HepG2 (cell line): Measurements from ENCODE around the gene ETF1. TPM values are rescaled to one million over a fixed set of nuclear protein-coding genes. Genes with fewer than 3 reads are reported as not detected.

Experiments used
- ATAC-seq: fragments of 200-7000 bp; cut with Tn5 transposase; 3 replicates; pipeline ENCODE4 v1.9.1; 2020; ENCODE audit warnings: mild to moderate bottlenecking, moderate library complexity
- BruUV-seq: library from RNA; stranded (reverse); fragments of 400-500 nt; replicated peaks from 2 replicates; lab custom pipeline; 2021; lab: Mats Ljungman, UMichigan
- CTCF ChIA-PET: fragments of 300-600 bp; formaldehyde crosslinking; extraction: SDS; loops from one replicate; lab custom pipeline; 2021; ENCODE audit warnings: low total read pairs, inconsistent platforms, low intra/inter-chr PET ratio; lab: Yijun Ruan, JAX
- POLR2A ChIA-PET: fragments of 350-600 bp; sonication (Branson Sonifier 250); formaldehyde crosslinking; loops from one replicate; lab custom pipeline; 2020; ENCODE audit warnings: antibody characterized with exemption, inconsistent platforms; lab: Yijun Ruan, JAX
- DNase-seq: peaks from one replicate; pipeline ENCODE4 v3.0.0-alpha.2; 2015; ENCODE audit warnings: low spot score
- FAIRE-seq: peaks from 3 replicates; lab custom pipeline; 2011; peaks lifted over from hg19 to GRCh38; lab: Jason Lieb, UNC
- H2AFZ ChIP-seq: one replicate; pipeline ENCODE4 v1.6.1; 2011; ENCODE audit warnings: low read length, inconsistent platforms
- H3K27ac ChIP-seq: fragments of 300-600 bp; 3 replicates; pipeline ENCODE4 v1.8.0; 2011; ENCODE audit warnings: mixed run types, mild to moderate bottlenecking, mixed read lengths, low read length, inconsistent platforms; ENCODE audit not compliant: insufficient read depth; ENCODE audit errors: extremely low read length
- H3K27me3 ChIP-seq, 2 experiments: fragments of 200-600 bp in 1 of 2; 2 replicates in 1 of 2; 3 replicates in 1 of 2; pipeline versions ENCODE4 v1.6.0 to v1.8.0; 2011; ENCODE audit warnings: low read length in 2 of 2, mild to moderate bottlenecking in 2 of 2, moderate library complexity in 2 of 2, inconsistent platforms in 1 of 2; ENCODE audit not compliant: insufficient read depth in 2 of 2, control insufficient read depth in 1 of 2
- H3K36me3 ChIP-seq, 2 experiments: fragments of 200-600 bp in 1 of 2; replicated peaks in 1 of 2; 2 replicates in 1 of 2; 3 replicates in 1 of 2; pipeline versions ENCODE4 v1.5.1 to v1.8.0; 2011; ENCODE audit warnings: low read length in 2 of 2, inconsistent platforms in 1 of 2; ENCODE audit not compliant: insufficient read depth in 2 of 2, control insufficient read depth in 1 of 2
- H3K4me1 ChIP-seq: 2 replicates; pipeline ENCODE4 v1.5.1; 2012; ENCODE audit warnings: low read length, inconsistent platforms; ENCODE audit not compliant: insufficient read depth
- H3K4me2 ChIP-seq: 2 replicates; pipeline ENCODE4 v1.6.0; 2011; ENCODE audit warnings: low read depth, low read length, inconsistent platforms
- H3K4me3 ChIP-seq, 3 experiments: fragments of 200-600 bp in 1 of 3; sonication (generic), shearing (Covaris generic) in 1 of 3; replicated peaks in 1 of 3; 2 replicates each; pipeline ENCODE4 v1.5.1; 2011 to 2016; ENCODE audit warnings: low read length in 3 of 3, inconsistent platforms in 2 of 3, low read depth in 2 of 3, mild to moderate bottlenecking in 2 of 3, control low read depth in 1 of 3, mixed read lengths in 1 of 3; ENCODE audit not compliant: insufficient read depth in 1 of 3
- H3K79me2 ChIP-seq: one replicate; pipeline ENCODE4 v1.6.1; 2011; ENCODE audit warnings: low read length, inconsistent platforms; ENCODE audit not compliant: insufficient read depth
- H3K9ac ChIP-seq: 2 replicates; pipeline ENCODE4 v1.6.0; 2011; ENCODE audit warnings: mild to moderate bottlenecking, low read depth, low read length, inconsistent platforms; ENCODE audit not compliant: insufficient read depth
- H3K9me3 ChIP-seq: 2 replicates; pipeline ENCODE4 v1.5.1; 2012; ENCODE audit warnings: mild to moderate bottlenecking, low read length
- H4K20me1 ChIP-seq: 2 replicates; pipeline ENCODE4 v1.6.0; 2011; ENCODE audit warnings: inconsistent platforms, mild to moderate bottlenecking, low read length, moderate library complexity; ENCODE audit not compliant: insufficient read depth
- ESRRA ChIP-seq: sonication (generic); formaldehyde crosslinking; IDR thresholded peaks from 2 replicates; pipeline ENCODE4 v1.5.1; 2020; ENCODE audit warnings: mild to moderate bottlenecking, low read depth, missing genetic modification reagents
- KLF15 ChIP-seq: sonication (generic); formaldehyde crosslinking; IDR thresholded peaks from 2 replicates; pipeline ENCODE4 v1.8.1; 2023; ENCODE audit warnings: borderline replicate concordance, mild to moderate bottlenecking, inconsistent platforms, missing genetic modification reagents, mixed read lengths
- KLF9 ChIP-seq: IDR thresholded peaks from 2 replicates; pipeline ENCODE4 v1.6.1; 2016; ENCODE audit warnings: low read depth
- NFKBIZ ChIP-seq: IDR thresholded peaks from 2 replicates; pipeline ENCODE4 v1.6.1; 2018; ENCODE audit warnings: missing genetic modification reagents, missing compliant biosample characterization
- POLR2AphosphoS2 ChIP-seq: IDR thresholded peaks from 2 replicates; pipeline ENCODE4 v1.6.1; 2011; ENCODE audit warnings: low read depth, low read length, improper control_type of control experiment
- RBFOX2 ChIP-seq: fragments of 200-400 bp; formaldehyde crosslinking; IDR thresholded peaks from 2 replicates; pipeline ENCODE4 v1.6.1; 2017; ENCODE audit warnings: low read depth, mild to moderate bottlenecking, low read length
- RBM22 ChIP-seq: fragments of 200-400 bp; formaldehyde crosslinking; optimal IDR thresholded peaks from 2 replicates; pipeline ENCODE3; 2017; ENCODE audit warnings: mild to moderate bottlenecking, low read length, moderate library complexity
- TMF1 ChIP-seq: sonication (generic); formaldehyde crosslinking; IDR thresholded peaks from 2 replicates; pipeline ENCODE4 v1.8.1; 2022; ENCODE audit warnings: low read depth, missing genetic modification reagents
- ZNF205 ChIP-seq: IDR thresholded peaks from 2 replicates; pipeline ENCODE4 v1.6.1; 2018; ENCODE audit warnings: missing biosample characterization, missing genetic modification reagents
- WGBS: methylation state at CpG from one replicate; pipeline ENCODE4 v1.1.6; 2017; ENCODE audit warnings: low lambda C conversion rate; 5-methylcytosine and 5-hydroxymethylcytosine counted together
- in situ Hi-C: cut with HindIII; loops from 2 replicates; pipeline ENCODE4 v1.10.0; 2017; ENCODE audit warnings: low pct_unique_long_range_greater_than_20kb; ENCODE audit not compliant: extremely low pct_ligation_motif_present
- intact Hi-C: fragments of 100-400 bp; cut with micrococcal nuclease; formaldehyde crosslinking; loops from one replicate; pipeline ENCODE4 v1.10.0; 2022; ENCODE audit not compliant: unreplicated experiment
- polyA plus RNA-seq, 8 experiments: library from polyadenylated mRNA; depleted of rRNA in 3 of 8; stranded (reverse) in 7 of 8; unstranded in 1 of 8; fragments of >200 nt; fragmentation: Illumina TruSeq in 4 of 8; extraction: Trizol in 4 of 8; gene quantifications; 2 replicates each; pipeline versions ENCODE4 v1.2.1 to v1.2.3, GENCODE V29; 2011 to 2016; ENCODE audit warnings: low read depth in 4 of 8, missing spikeins in 1 of 8, mixed read lengths in 1 of 8; ENCODE audit not compliant: insufficient read depth in 1 of 8
- total RNA-seq, 5 experiments: library from RNA; depleted of rRNA; stranded (reverse); fragments of >200 nt; fragmentation: Illumina TruSeq; extraction: Trizol; gene quantifications; 2 replicates each; pipeline ENCODE4 v1.2.3, GENCODE V29; 2016; ENCODE audit warnings: low read depth in 1 of 5

Gene ETF1
- total and polyA plus RNA-seq, 2 of the 13 experiments (the other 11 are each of a cell fraction or from before 2014, with no cell fraction given) = 52.1 to 184 TPM

DNA sequence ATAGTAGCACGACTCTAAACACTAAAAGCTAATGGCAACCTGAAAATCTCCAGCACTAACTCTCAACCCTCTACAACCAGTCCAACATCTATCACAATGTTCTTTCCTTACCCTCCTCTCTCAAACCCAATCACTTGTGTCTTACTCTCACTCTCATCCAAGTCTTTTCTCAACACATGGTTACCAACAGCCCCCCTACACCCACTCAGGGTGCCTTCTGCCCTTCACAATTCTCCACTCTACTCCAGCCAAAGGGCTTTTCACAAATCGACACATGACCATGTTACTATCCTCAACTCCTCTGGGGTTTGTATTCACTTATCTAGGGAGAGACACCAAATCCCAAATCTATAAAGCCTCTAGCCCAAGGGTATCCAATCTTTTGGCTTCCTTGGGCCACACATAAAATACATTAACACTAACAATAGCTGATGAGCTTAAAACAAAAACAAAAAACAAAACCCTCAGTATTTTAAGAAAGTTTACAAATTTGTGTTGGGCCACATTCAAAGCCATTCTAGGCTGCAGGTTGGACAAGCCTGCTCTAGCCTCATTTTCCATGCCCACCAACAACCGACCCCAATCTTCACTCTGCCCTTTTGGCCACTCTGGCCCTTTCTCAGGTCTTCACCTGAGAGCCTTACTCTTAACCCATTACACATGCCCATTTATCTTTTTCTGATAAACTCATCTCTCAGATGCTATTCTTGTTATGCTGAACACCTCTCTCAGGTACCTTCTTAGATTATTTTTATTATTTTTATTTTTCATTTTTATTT, 20.5 kb upstream of the ETF1 start:
- ATAC-seq (no peak), DNase-seq (no peak)
- CTCF ChIA-PET = no interaction called here
- peaks cover 56% of the 10 kb centered on the region for H3K79me2 ChIP-seq
- peaks cover 23% of the 10 kb centered on the region; the same call in 1 of the 2 replicates for H4K20me1 ChIP-seq
- H3K9ac ChIP-seq = no peak overlapping the region
- peaks cover 27% of the 10 kb centered on the region for H3K4me1 ChIP-seq
- H3K27me3 ChIP-seq = no peaks in the 10 kb centered on the region
- in situ Hi-C loops = no loop called here
- H2AFZ ChIP-seq = no peak overlapping the region
- 96% methylated on average over 3 of the region's 3 CpGs for WGBS
- TF ChIP-seq POLR2AphosphoS2 (peak; percentile 27; the same call in 1 of the 2 replicates), ESRRA (no peak), KLF15 (no peak), RBM22 (peak; percentile 23), RBFOX2 (peak; percentile 38; the same call in 1 of the 2 replicates)
- TF ChIP-seq, all 625 proteins: peak for 3
- intact Hi-C loops = no loop called here
- no peak overlapping the region for H3K4me3 ChIP-seq
- H3K9me3 ChIP-seq = no peaks in the 10 kb centered on the region
- H3K27ac ChIP-seq = no peak overlapping the region
- POLR2A ChIA-PET = interaction anchor here (1.5 kb wide), 1 partner anchor 10 kb away, joined by 4 read pairs; no protein-coding TSS in a partner anchor
- peaks cover 33 to 92% of the 10 kb centered on the region in 2 experiments for H3K36me3 ChIP-seq
- no peak for FAIRE-seq
- BruUV-seq = no TSS peak
- H3K4me2 ChIP-seq = no peak overlapping the region

DNA sequence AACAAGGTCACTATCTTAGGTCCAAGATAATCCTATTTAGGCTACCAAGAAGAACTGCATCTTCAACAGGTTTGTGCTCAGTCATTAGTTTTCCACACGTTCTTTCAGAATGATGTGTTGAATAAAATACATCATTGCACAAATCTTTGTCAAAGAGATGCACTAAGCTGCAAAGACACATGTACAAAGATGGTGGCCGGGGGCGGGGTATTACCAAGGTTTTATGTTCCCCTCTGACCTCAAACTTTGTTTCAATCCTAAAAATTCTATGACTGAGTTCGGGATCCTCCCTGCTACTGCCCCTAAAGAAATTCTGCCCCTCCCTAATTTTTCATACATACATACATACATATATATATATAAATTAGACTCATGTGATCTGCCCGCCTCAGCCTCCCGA, 17.9 kb upstream of the ETF1 start:
- 96% methylated on average over 6 of the region's 6 CpGs for WGBS
- ATAC-seq (no peak), DNase-seq (no peak), FAIRE-seq (no peak)
- ChIA-PET CTCF (no interaction called here), POLR2A (no interaction called here)
- no peak overlapping the region for H3K4me3 ChIP-seq
- H3K9ac ChIP-seq = no peak overlapping the region
- in situ Hi-C loops = no loop called here
- BruUV-seq = no TSS peak
- no peaks in the 10 kb centered on the region for H3K27me3 ChIP-seq
- no peaks in the 10 kb centered on the region for H3K9me3 ChIP-seq
- H3K36me3 ChIP-seq = peaks cover 32 to 92% of the 10 kb centered on the region in 2 experiments
- H3K4me2 ChIP-seq = no peak overlapping the region
- TF ChIP-seq KLF9 (CRISPR knock-in tag) (no peak), TMF1 (CRISPR knock-in tag) (no peak), NFKBIZ (CRISPR knock-in tag) (no peak), ZNF205 (CRISPR knock-in tag) (no peak)
- H3K79me2 ChIP-seq = peaks cover 34% of the 10 kb centered on the region
- peaks cover 2% of the 10 kb centered on the region; the same call in 1 of the 2 replicates for H3K4me1 ChIP-seq
- intact Hi-C loops = no loop called here
- no peak overlapping the region for H3K27ac ChIP-seq
- peaks cover 15% of the 10 kb centered on the region for H4K20me1 ChIP-seq
- H2AFZ ChIP-seq = no peak overlapping the region
